GM23338 (cell line): ENCODE data around the gene PRKAA1.
A peak's percentile ranks its signal among the peaks of the same experiment; 100 is the strongest.

Experiments used
- CTCF ChIP-seq, 2 experiments: fragments of 200-600 bp in 1 of 2; sonication (generic) in 1 of 2; conservative IDR thresholded peaks; 2 replicates each; pipeline versions ENCODE4 v1.5.1 to v1.6.1; 2016 to 2017; ENCODE audit warnings: antibody characterized with exemption in 2 of 2, low read depth in 2 of 2, mild to moderate bottlenecking in 2 of 2, moderate library complexity in 1 of 2
- EZH2 ChIP-seq: fragments of 200-600 bp; sonication (generic); IDR thresholded peaks from one replicate; pipeline ENCODE4 v1.8.0; 2017; ENCODE audit warnings: antibody characterized with exemption, mild to moderate bottlenecking, low read depth; ENCODE audit not compliant: unreplicated experiment
- EZH2phosphoT487 ChIP-seq: fragments of 200-600 bp; sonication (generic); IDR thresholded peaks from one replicate; pipeline ENCODE4 v1.8.1; 2018; ENCODE audit warnings: antibody characterized with exemption; ENCODE audit not compliant: unreplicated experiment
- POLR2AphosphoS5 ChIP-seq: IDR thresholded peaks from 2 replicates; pipeline ENCODE4 v1.6.1; 2016; ENCODE audit warnings: antibody characterized with exemption, low read depth
- REST ChIP-seq: IDR thresholded peaks from one replicate; pipeline ENCODE4 v1.6.1; 2018; ENCODE audit warnings: antibody characterized with exemption; ENCODE audit not compliant: unreplicated experiment

- TF ChIP-seq CTCF (conservative IDR thresholded peaks at IDR 0.05; ENCODE audit: low read depth in 2 of 2) (peak; percentile 62 to 76), REST (no peak), EZH2phosphoT487 (no peak), EZH2 (no peak), POLR2AphosphoS5 (peak; percentile 41)
These were observed 42.5 kb downstream of the PRKAA1 start, which contains the start of gene TTC33 for GRCh38 chr5:40755407-40756365.
